ENCODE data around the gene FNDC3B. TPM values are rescaled to one million over a fixed set of nuclear protein-coding genes. Genes with fewer than 3 reads are reported as not detected.

The FNDC3B gene
- total and polyA plus RNA-seq, 9 of the 15 experiments (the other 6 are each of a cell fraction or from before 2014, with no cell fraction given) = 7.0 to 35.8 (median 16.2) TPM

GRCh38 chr3:172179680-172180399 lies 140.5 kb downstream of the FNDC3B start (continued):
- TF ChIP-seq, protein P1, sequence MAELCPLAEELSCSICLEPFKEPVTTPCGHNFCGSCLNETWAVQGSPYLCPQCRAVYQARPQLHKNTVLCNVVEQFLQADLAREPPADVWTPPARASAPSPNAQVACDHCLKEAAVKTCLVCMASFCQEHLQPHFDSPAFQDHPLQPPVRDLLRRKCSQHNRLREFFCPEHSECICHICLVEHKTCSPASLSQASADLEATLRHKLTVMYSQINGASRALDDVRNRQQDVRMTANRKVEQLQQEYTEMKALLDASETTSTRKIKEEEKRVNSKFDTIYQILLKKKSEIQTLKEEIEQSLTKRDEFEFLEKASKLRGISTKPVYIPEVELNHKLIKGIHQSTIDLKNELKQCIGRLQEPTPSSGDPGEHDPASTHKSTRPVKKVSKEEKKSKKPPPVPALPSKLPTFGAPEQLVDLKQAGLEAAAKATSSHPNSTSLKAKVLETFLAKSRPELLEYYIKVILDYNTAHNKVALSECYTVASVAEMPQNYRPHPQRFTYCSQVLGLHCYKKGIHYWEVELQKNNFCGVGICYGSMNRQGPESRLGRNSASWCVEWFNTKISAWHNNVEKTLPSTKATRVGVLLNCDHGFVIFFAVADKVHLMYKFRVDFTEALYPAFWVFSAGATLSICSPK (IDR thresholded peaks at IDR 0.05; ENCODE audit: borderline replicate concordance) = no peak
- TF ChIP-seq E2F5 (CRISPR knock-in tag; IDR thresholded peaks at IDR 0.05) (no peak), ZBTB33 (CRISPR knock-in tag; IDR thresholded peaks at IDR 0.05) (peak; percentile 23; the same call in 1 of the 2 replicates), BCLAF1 (IDR thresholded peaks at IDR 0.05; ENCODE audit: borderline replicate concordance in 1 of 2, control insufficient read depth in 1 of 2, low read depth in 2 of 2, low read length in 1 of 2) (no peak), HMG20B (CRISPR knock-in tag; IDR thresholded peaks at IDR 0.05) (no peak), ZNF551 (CRISPR knock-in tag; IDR thresholded peaks at IDR 0.05) (no peak), JUND (IDR thresholded peaks at IDR 0.05; ENCODE audit: borderline replicate concordance, low read depth, low read length) (peak; percentile 90), JUND (tag; IDR thresholded peaks at IDR 0.05; ENCODE audit: borderline replicate concordance, low read depth, low read length) (peak; percentile 74; the same call in 2 of the 3 replicates), SMARCA5 (IDR thresholded peaks at IDR 0.05) (no peak), MECOM (CRISPR knock-in tag; IDR thresholded peaks at IDR 0.05) (no peak), CEBPB (tag; IDR thresholded peaks at IDR 0.05) (no peak), RBM17 (IDR thresholded peaks at IDR 0.05; ENCODE audit: borderline replicate concordance, low read depth, low read length) (no peak), YY1 (IDR thresholded peaks at IDR 0.05; ENCODE audit: borderline replicate concordance in 1 of 3, control insufficient read depth in 1 of 3, extremely low read depth in 1 of 3, insufficient read depth in 3 of 3, insufficient read length in 1 of 3, insufficient replicate concordance in 2 of 3, low read depth in 1 of 3, low read length in 2 of 3) (no peak), NRF1 (conservative IDR thresholded peaks at IDR 0.05 in 1 of 2, IDR thresholded peaks at IDR 0.05 in 1 of 2) (no peak), TARDBP (IDR thresholded peaks at IDR 0.05) (no peak)
- TF ChIP-seq, protein P2, sequence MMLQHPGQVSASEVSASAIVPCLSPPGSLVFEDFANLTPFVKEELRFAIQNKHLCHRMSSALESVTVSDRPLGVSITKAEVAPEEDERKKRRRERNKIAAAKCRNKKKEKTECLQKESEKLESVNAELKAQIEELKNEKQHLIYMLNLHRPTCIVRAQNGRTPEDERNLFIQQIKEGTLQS (IDR thresholded peaks at IDR 0.05) = peak; percentile 90
- TF ChIP-seq, protein P2 (CRISPR knock-in tag; conservative IDR thresholded peaks at IDR 0.05) = no peak
